SK-N-SH (cell line): ENCODE measurements around the gene MT1X.

Experiments used
- POLR2AphosphoS5 ChIP-seq: IDR thresholded peaks from 2 replicates; pipeline ENCODE4 v1.6.1; 2012; ENCODE audit warnings: low read depth, low read length
- RAD21 ChIP-seq: IDR thresholded peaks from 2 replicates; pipeline ENCODE4 v1.6.1; 2012; ENCODE audit warnings: mild to moderate bottlenecking, low read length
- TF ChIP-seq, protein P1 (sequence below): fragments of 200-600 bp; sonication (generic); IDR thresholded peaks from 2 replicates; pipeline ENCODE4 v1.6.1; 2017; ENCODE audit warnings: antibody characterized with exemption, mild to moderate bottlenecking, moderate library complexity
- TF ChIP-seq, protein P2 (sequence below): IDR thresholded peaks from 2 replicates; pipeline ENCODE4 v1.6.1; 2012; ENCODE audit warnings: mild to moderate bottlenecking, low read depth, low read length, moderate library complexity

DNA sequence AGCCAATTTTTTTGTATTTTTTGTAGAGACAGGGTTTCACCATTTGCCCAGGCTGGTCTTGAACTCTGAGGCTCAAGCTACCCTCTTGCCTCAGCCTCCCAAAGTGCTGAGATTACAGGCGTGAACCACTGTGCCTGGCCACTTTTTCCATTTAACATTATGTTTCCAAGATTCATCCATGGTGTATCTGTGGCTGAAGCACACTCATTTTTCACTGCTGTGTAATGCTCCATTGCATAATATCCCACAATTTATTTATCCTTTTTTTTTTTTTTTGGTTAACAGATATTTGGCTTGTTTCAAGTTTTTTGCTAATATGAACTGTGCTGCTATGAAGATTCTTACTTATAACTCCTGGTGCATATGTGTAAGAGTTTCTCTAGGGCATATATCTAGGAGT is 45.8 kb downstream of the MT1X start:
- TF ChIP-seq RAD21 (no peak), POLR2AphosphoS5 (no peak)
- TF ChIP-seq, protein P1, sequence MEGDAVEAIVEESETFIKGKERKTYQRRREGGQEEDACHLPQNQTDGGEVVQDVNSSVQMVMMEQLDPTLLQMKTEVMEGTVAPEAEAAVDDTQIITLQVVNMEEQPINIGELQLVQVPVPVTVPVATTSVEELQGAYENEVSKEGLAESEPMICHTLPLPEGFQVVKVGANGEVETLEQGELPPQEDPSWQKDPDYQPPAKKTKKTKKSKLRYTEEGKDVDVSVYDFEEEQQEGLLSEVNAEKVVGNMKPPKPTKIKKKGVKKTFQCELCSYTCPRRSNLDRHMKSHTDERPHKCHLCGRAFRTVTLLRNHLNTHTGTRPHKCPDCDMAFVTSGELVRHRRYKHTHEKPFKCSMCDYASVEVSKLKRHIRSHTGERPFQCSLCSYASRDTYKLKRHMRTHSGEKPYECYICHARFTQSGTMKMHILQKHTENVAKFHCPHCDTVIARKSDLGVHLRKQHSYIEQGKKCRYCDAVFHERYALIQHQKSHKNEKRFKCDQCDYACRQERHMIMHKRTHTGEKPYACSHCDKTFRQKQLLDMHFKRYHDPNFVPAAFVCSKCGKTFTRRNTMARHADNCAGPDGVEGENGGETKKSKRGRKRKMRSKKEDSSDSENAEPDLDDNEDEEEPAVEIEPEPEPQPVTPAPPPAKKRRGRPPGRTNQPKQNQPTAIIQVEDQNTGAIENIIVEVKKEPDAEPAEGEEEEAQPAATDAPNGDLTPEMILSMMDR: no peak
- TF ChIP-seq, protein P2, sequence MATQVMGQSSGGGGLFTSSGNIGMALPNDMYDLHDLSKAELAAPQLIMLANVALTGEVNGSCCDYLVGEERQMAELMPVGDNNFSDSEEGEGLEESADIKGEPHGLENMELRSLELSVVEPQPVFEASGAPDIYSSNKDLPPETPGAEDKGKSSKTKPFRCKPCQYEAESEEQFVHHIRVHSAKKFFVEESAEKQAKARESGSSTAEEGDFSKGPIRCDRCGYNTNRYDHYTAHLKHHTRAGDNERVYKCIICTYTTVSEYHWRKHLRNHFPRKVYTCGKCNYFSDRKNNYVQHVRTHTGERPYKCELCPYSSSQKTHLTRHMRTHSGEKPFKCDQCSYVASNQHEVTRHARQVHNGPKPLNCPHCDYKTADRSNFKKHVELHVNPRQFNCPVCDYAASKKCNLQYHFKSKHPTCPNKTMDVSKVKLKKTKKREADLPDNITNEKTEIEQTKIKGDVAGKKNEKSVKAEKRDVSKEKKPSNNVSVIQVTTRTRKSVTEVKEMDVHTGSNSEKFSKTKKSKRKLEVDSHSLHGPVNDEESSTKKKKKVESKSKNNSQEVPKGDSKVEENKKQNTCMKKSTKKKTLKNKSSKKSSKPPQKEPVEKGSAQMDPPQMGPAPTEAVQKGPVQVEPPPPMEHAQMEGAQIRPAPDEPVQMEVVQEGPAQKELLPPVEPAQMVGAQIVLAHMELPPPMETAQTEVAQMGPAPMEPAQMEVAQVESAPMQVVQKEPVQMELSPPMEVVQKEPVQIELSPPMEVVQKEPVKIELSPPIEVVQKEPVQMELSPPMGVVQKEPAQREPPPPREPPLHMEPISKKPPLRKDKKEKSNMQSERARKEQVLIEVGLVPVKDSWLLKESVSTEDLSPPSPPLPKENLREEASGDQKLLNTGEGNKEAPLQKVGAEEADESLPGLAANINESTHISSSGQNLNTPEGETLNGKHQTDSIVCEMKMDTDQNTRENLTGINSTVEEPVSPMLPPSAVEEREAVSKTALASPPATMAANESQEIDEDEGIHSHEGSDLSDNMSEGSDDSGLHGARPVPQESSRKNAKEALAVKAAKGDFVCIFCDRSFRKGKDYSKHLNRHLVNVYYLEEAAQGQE: no peak
